Naive thymus-derived CD8-positive, alpha-beta T cell (primary cell): Measurements from ENCODE around the gene TBC1D23. TPM values are rescaled to one million over a fixed set of nuclear protein-coding genes. Genes with fewer than 3 reads are reported as not detected.
"Not testable (repeated sequence)": the region's sequence is repeated elsewhere in the genome, so short reads cannot be mapped to it uniquely, and the experiment has no call there.

Experiments used
- ATAC-seq, 2 donors: fragments of 150-1000 bp; cut with Tn5 transposase in 1 of 2; sonication (Bioruptor Pico), chemical (Tn5 transposase) in 1 of 2; 1 replicate in 1 of 2; 2 replicates in 1 of 2; pipeline ENCODE4 v1.10.0; 2021; ENCODE audit warnings: mild to moderate bottlenecking in 2 of 2, moderate library complexity in 2 of 2
- POLR2A ChIA-PET: fragments of 350-600 bp; sonication (Branson Sonifier 250); formaldehyde crosslinking; loops from one replicate; lab custom pipeline; 2021; ENCODE audit warnings: antibody characterized with exemption; lab: Charles Lee
- DNase-seq, 10 donors: peaks; one replicate each; pipeline versions ENCODE4 v3.0.0 to v3.0.0-alpha.2; 2020 to 2022
- H3K27ac Mint-ChIP-seq, 10 donors: one replicate each; pipeline ENCODE4 v1.8.0; 2020 to 2022; ENCODE audit warnings: mild to moderate bottlenecking in 10 of 10, mixed read lengths in 10 of 10, moderate library complexity in 4 of 10, inconsistent platforms in 1 of 10
- H3K27me3 Mint-ChIP-seq, 5 donors: one replicate each; pipeline ENCODE4 v1.8.0; 2021 to 2022; ENCODE audit warnings: mixed read lengths in 5 of 5
- H3K36me3 Mint-ChIP-seq, 3 donors: one replicate each; pipeline ENCODE4 v1.8.0; 2020 to 2022; ENCODE audit warnings: mixed read lengths in 3 of 3, mild to moderate bottlenecking in 2 of 3, inconsistent platforms in 1 of 3
- H3K4me1 Mint-ChIP-seq, 4 donors: one replicate each; pipeline ENCODE4 v1.8.0; 2021 to 2022; ENCODE audit warnings: mixed read lengths in 4 of 4
- H3K4me3 Mint-ChIP-seq, 10 donors: one replicate each; pipeline ENCODE4 v1.8.0; 2020 to 2022; ENCODE audit warnings: mild to moderate bottlenecking in 10 of 10, mixed read lengths in 10 of 10, moderate library complexity in 6 of 10, inconsistent platforms in 1 of 10
- H3K9me3 Mint-ChIP-seq, 9 donors: one replicate each; pipeline ENCODE4 v1.8.0; 2020 to 2022; ENCODE audit warnings: mixed read lengths in 9 of 9, mild to moderate bottlenecking in 3 of 9, inconsistent platforms in 1 of 9, moderate library complexity in 1 of 9
- polyA plus RNA-seq, 3 donors: library from polyadenylated mRNA; unstranded; fragments of 300-500 nt; fragmentation: Illumina TruSeq; gene quantifications; one replicate each; pipeline ENCODE4 v1.2.3, GENCODE V29; 2021
- total RNA-seq, 8 experiments: library from RNA in 2 of 8; stranded (reverse) in 2 of 8; gene quantifications; one replicate each; pipeline ENCODE4 v1.2.3 and lab custom pipeline; 2021 to 2026

Gene TBC1D23
- total and polyA plus RNA-seq, 5 experiments from 2014 or later: 12.7 to 35.9 (median 17.1) TPM

DNA sequence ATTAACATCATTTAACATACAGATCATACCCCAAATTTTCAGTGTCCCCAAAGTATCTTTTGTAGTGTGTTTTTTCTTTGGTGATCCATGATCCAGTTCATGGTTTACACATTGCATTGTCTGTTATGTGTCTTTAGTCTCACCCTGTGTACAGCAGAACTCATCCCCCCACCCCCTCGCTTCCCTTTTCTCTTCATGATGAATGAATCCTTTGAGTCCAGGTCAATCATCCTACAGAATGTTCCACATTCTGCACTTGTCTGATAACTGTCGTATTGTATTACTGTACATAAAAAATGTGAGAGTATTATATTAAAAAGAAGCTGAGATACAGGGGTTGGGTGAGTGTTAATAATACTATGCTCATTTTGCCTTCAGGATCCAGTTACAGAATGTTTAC is 59.2 kb downstream of the TBC1D23 start:
- H3K9me3 Mint-ChIP-seq: no peaks in the 10 kb centered on the region
- ATAC-seq (no peak), DNase-seq (no peak)
- H3K4me1 Mint-ChIP-seq: peaks cover 0 to 7% (median 6%) of the 10 kb centered on the region in 4 donors
- POLR2A ChIA-PET: no interaction called here
- no peak overlapping the region for H3K4me3 Mint-ChIP-seq
- no peaks in the 10 kb centered on the region for H3K27me3 Mint-ChIP-seq
- no peak overlapping the region for H3K27ac Mint-ChIP-seq
- H3K36me3 Mint-ChIP-seq: peaks cover 0 to 48% (median 16%) of the 10 kb centered on the region in 3 donors

DNA sequence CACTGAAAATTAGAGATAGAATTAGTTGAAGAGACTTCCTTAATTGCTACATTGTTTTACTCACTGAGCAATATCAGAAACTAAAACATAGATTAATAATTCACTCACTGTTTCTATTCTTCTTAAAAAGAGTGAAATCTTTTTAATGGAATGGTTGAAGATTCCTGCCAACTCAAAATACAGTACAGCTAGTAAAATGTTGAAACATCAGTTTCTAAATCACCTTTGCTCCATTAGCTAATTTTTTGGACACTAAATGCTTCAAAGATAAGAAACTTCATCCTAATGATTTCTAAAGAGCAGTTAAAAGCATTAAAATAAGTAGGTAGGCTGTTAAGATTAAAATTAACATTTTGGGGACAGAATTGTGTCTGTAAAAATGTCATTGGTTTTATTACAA is 63.3 kb downstream of the TBC1D23 start:
- H3K4me1 Mint-ChIP-seq: no peaks in the 10 kb centered on the region
- H3K36me3 Mint-ChIP-seq: peaks cover 8 to 52% (median 31%) of the 10 kb centered on the region in 3 donors
- POLR2A ChIA-PET: interaction anchor here (0.7 to 2.4 kb wide), 2 partner anchors 10 to 64 kb away, joined by 3 to 4 read pairs; partner anchors contain the start of genes NIT2 and TBC1D23
- no peaks in the 10 kb centered on the region for H3K27me3 Mint-ChIP-seq
- no peak overlapping the region for H3K4me3 Mint-ChIP-seq
- H3K9me3 Mint-ChIP-seq: peaks cover 0 to 10% (median 0%) of the 10 kb centered on the region in 9 donors
- ATAC-seq (no peak), DNase-seq (no peak)
- H3K27ac Mint-ChIP-seq: no peak overlapping the region

DNA sequence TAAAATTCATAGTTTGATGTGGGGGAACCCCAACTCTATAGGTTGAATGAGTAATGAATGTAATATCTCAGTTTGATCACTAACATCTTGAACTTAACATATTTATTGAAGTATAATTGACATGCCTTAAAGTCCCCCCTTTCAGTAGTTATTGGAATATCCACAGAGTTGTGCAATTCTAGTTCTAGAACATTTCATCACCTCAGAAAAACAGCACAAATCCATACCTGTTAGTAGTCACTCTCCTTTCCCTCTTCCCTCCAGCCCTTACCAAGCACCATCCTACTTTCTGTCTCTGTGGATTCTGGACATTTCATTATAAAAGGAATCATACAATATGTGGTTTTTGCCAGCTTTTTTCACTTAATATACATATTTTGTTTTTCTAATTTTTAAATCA is 65.0 kb downstream of the TBC1D23 start:
- no peak for DNase-seq
- H3K36me3 Mint-ChIP-seq: peaks cover 8 to 39% (median 20%) of the 10 kb centered on the region in 3 donors
- no peak overlapping the region for H3K4me3 Mint-ChIP-seq
- H3K9me3 Mint-ChIP-seq: peaks cover 0 to 10% (median 0%) of the 10 kb centered on the region in 9 donors
- H3K4me1 Mint-ChIP-seq: no peaks in the 10 kb centered on the region
- H3K27me3 Mint-ChIP-seq: no peaks in the 10 kb centered on the region
- H3K27ac Mint-ChIP-seq: no peak overlapping the region
- POLR2A ChIA-PET: no interaction called here
- no peak for ATAC-seq

DNA sequence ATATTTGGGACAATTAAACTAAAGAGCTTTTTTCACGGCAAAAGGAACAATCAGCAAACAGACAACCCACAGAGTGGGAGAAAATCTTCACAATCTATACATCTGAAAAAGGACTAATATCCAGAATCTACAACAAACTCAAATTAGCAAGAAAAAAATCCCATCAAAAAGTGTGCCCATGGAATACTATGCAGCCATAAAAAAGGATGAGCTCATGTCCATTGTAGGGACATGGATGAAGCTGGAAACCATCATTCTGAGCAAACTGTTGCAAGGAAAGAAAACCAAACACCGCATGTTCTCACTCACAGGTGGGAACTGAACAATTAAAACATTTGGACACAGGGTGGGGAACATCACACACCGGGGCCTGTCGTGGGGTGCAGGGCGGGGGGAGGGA is 66.6 kb downstream of the TBC1D23 start:
- H3K27me3 Mint-ChIP-seq, POLR2A ChIA-PET, H3K4me3 Mint-ChIP-seq, H3K27ac Mint-ChIP-seq, ATAC-seq, H3K4me1 Mint-ChIP-seq, H3K9me3 Mint-ChIP-seq, DNase-seq: not testable (repeated sequence)
- peaks cover 8 to 31% (median 17%) of the 10 kb centered on the region in 3 donors for H3K36me3 Mint-ChIP-seq

DNA sequence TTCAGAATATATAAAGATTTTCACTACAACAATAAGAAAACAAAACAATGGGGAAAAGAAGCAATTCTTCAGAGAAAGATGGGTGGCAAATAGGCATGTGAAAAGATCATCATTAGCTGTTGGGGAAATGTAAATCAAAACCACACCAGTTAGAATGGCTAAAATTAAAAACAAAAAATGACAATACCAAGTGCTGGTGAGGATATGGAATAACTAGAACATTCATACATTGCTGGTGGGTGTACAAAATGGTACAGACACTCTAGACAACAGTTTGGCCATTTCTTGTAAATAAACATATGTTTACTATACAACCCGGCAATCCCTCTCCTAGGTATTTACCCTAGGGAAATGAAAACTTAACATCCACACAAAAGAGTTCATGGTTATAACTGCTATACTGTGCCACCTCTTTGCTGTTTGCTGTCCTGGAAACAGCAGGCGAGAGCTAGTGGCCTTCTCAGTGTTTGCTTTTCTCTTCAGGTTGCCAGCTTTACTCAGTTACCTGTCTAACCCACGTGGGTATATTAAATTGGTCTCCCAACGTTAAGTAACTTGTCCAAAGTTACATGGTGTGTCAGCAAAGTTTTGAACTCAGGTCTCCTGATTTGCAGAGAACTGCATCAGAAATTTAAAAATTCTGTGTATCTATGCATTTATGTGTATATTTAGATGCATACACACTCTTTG is 69.2 kb downstream of the TBC1D23 start:
- H3K27ac Mint-ChIP-seq: no peak overlapping the region
- ATAC-seq: no peak
- peaks cover under 1 to 12% (median 3%) of the 10 kb centered on the region in 4 donors for H3K4me1 Mint-ChIP-seq
- peaks cover 8 to 20% (median 17%) of the 10 kb centered on the region in 3 donors for H3K36me3 Mint-ChIP-seq
- no peaks in the 10 kb centered on the region for H3K27me3 Mint-ChIP-seq
- no peak for DNase-seq
- POLR2A ChIA-PET: no interaction called here
- no peak overlapping the region for H3K4me3 Mint-ChIP-seq
- H3K9me3 Mint-ChIP-seq: peaks cover 0 to 10% (median 0%) of the 10 kb centered on the region in 9 donors

DNA sequence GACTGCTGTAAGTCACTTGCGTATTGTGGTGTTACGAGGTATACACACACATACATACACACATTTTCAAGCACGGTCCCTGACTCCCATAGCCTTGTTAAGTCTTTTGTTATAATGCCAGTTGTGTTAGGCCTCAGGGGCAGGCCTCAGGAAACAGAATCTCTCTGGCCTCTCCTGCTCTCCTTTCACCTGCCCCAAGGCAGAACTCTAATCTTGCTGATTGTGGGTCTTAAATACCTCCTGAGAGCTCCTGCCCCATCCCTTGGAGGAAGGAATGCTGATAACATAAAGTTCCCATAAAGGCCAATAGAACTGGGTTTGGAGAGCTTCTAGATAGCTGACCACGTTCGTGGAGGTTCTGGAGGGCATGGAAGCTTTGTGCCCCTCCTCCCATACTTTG is 69.9 kb downstream of the TBC1D23 start:
- H3K36me3 Mint-ChIP-seq: peaks cover 8 to 14% (median 14%) of the 10 kb centered on the region in 3 donors
- no peak overlapping the region for H3K27ac Mint-ChIP-seq
- no peak for DNase-seq
- no peak overlapping the region for H3K4me3 Mint-ChIP-seq
- H3K4me1 Mint-ChIP-seq: peaks cover 7 to 19% (median 10%) of the 10 kb centered on the region in 4 donors
- POLR2A ChIA-PET: no interaction called here
- H3K27me3 Mint-ChIP-seq: no peaks in the 10 kb centered on the region
- no peak for ATAC-seq
- peaks cover 0 to 10% (median 0%) of the 10 kb centered on the region in 9 donors for H3K9me3 Mint-ChIP-seq

DNA sequence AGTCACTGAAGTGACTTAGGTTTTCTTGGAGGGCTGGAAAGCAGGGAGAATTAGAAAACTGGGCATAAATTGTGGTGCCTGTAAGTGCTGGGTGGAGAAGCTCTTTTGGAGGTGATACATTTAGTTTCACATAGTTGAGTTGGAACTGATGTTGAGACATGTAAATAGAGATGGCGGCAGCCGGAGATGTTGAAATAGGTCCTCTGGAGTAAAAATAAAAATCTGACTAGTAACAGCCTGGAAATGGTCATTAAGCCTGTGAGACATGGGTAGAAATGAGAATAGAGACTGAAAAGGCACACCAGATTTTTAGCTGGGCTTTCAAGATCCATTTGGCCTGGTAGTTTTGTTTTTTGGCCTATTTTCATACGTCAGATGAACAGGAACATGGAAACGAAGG is 70.9 kb downstream of the TBC1D23 start:
- no peak for ATAC-seq
- no peak for DNase-seq
- Mint-ChIP-seq H3K36me3 (peaks cover 7 to 10% (median 9%) of the 10 kb centered on the region in 3 donors), H3K27ac (peak overlapping the region in 3 of 10 donors; percentile 46 to 85 (median 65)), H3K9me3 (peaks cover 0 to 9% (median 0%) of the 10 kb centered on the region in 9 donors), H3K27me3 (no peaks in the 10 kb centered on the region), H3K4me1 (peaks cover 13 to 27% (median 19%) of the 10 kb centered on the region in 4 donors), H3K4me3 (peak overlapping the region in 2 of 10 donors; percentile 1 to 4)
- POLR2A ChIA-PET: no interaction called here

DNA sequence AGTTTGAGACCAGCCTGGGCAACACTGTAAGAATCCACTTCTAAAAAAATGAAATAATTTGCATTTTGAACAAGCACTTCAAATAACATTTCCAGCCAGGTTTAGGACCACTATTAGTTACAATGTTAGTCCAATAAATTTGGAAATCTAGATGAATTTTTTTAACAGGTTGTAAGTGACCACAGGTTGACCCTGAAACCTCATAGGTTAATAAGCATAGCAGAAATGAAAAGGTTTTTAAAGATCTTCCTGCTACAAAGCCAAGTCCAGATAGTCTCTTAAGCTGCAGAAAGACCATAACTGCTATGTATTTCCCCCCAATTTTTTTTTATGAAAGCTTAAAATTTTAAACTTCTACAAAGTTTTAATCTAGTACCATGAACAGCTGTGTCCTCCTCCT is 72.3 kb downstream of the TBC1D23 start:
- DNase-seq (no peak), ATAC-seq (no peak)
- H3K4me3 Mint-ChIP-seq: peak overlapping the region in 2 of 10 donors; percentile 57 to 59
- no peaks in the 10 kb centered on the region for H3K36me3 Mint-ChIP-seq
- H3K9me3 Mint-ChIP-seq: no peaks in the 10 kb centered on the region
- POLR2A ChIA-PET: interaction anchor here (1.1 kb wide), 1 partner anchor 71 kb away, joined by 5 read pairs; no protein-coding TSS in a partner anchor
- peaks cover 14 to 29% (median 19%) of the 10 kb centered on the region in 4 donors for H3K4me1 Mint-ChIP-seq
- H3K27ac Mint-ChIP-seq: peak overlapping the region in 3 of 10 donors; percentile 7 to 84 (median 62)
- no peaks in the 10 kb centered on the region for H3K27me3 Mint-ChIP-seq

DNA sequence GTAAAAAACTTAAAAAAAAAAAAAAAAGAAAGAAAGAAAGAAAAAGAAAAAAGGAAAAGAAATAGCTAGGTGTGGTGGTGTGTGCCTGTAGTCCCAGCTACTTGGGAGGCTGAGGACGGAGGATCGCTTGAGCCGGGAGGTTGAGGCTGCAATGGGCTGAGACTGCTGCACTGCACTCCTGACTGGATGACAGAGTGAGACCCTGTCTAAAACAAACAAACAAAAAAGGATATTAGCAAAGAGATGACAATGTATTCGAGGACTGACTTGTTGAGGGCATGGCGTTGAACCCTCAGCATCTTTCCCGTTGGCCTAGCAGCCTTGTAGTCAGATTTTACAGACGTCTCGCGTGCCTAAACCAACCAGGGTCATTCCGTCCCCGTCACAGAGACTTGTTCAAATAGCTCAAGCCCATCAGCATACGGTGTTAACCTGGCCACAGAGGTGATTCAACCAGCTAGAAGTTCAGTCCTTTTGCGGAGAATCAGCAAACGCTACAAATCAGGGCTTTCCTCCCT is 73.2 kb downstream of the TBC1D23 start:
- Mint-ChIP-seq H3K4me1 (peaks cover 16 to 33% (median 28%) of the 10 kb centered on the region in 4 donors), H3K36me3 (peaks cover 0 to 3% (median 0%) of the 10 kb centered on the region in 3 donors), H3K27me3 (no peaks in the 10 kb centered on the region), H3K9me3 (no peaks in the 10 kb centered on the region), H3K27ac (peak overlapping the region in 9 of 10 donors; percentile 77 to 95 (median 91)), H3K4me3 (peak overlapping the region; percentile 76 to 93 (median 89))
- no peak for DNase-seq
- POLR2A ChIA-PET: interaction anchor here (0.6 to 2.6 kb wide), 4 partner anchors 10 to 74 kb away, joined by 3 to 23 read pairs (median 4); partner anchors contain the start of genes LNP1, TBC1D23 and TOMM70
- no peak for ATAC-seq

DNA sequence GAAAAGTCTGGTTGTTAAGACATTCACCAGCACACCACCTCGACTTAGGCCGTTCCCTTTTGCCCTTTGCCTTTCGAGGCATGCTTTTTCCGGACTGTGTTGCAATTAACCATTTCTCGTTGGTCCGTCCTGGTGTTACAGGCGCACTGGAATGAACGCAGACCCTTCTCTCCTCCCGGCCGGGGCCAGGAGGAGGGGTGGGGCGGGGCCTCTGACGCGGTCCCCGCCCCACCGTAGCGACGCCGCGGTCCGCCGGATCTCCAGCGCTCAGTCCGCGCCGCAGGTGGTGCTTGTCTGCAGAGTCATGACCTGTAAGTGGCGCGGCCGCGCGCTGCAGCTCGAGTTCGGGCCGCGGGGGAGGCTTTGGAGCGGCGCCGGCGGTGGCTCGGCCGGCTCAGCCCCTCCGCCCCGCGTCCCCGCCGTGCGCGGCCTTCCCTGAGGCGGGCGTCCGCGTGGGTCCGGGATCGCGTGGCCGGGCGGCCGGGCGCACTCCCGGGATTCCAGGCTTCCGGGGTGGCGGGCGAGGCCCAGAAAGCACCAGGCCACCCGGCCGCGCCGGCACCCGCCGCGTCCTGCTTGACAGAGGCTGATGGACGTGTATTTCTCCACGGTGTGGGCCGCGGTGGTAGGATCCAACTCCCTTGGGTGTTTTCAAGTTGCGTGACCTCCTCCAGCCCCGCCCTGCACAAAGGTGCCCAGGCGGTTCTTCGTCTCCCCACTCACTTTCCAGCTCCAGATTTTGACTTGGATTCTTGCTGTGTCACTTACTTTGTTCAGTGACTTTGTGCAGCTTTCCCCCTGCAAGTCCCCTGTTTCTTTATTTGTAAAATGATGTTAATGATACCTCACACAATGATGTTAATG is 73.9 kb downstream of the TBC1D23 start, which contains the start of gene NIT2:
NIT2 (plus strand) TSS at position 270 of the 864 bp plus-strand sequence; CDS start at position 305, 35 bp downstream.
- ATAC-seq: peak; percentile 93 to 95
- peak within 1 kb of the TSS; percentile 84 to 99 (median 94) for H3K4me3 Mint-ChIP-seq

DNA sequence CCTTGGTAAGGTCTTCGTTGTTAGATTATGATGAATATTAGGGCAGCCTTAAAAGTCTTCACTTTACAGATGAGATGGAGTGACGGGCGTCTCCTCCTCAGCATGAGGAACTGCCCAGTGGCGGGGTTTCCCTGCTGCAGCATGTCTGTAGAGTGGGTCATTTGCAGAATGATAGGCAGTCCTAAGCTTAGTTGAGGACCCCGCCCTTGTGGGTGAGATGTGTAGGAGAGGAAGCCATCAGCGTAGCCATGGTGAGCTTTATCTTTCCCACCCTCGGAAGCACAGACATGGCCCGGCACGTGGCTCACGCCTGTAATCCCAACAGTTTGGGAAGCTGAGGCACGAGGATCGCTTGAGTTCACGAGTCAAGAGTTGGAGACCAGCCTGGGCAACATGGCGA is 74.6 kb downstream of the TBC1D23 start:
- Mint-ChIP-seq H3K4me1 (peaks cover 18 to 33% (median 30%) of the 10 kb centered on the region in 4 donors), H3K9me3 (no peaks in the 10 kb centered on the region), H3K4me3 (peak overlapping the region; percentile 84 to 99 (median 94)), H3K36me3 (peaks cover 0 to 14% (median 0%) of the 10 kb centered on the region in 3 donors), H3K27me3 (no peaks in the 10 kb centered on the region), H3K27ac (peak overlapping the region; percentile 39 to 96 (median 92))
- ATAC-seq: no peak
- DNase-seq: no peak
- POLR2A ChIA-PET: interaction anchor here (0.9 to 2.6 kb wide), 3 partner anchors 66 to 378 kb away, joined by 3 to 23 read pairs (median 3); partner anchors contain the start of genes LNP1 and TOMM70

More for the DNA sequence above, 73.9 kb downstream of the TBC1D23 start, which contains the start of gene NIT2:
- POLR2A ChIA-PET: interaction anchor here (0.6 to 2.6 kb wide), 5 partner anchors 10 to 379 kb away, joined by 3 to 23 read pairs (median 3); partner anchors contain the start of genes LNP1, TBC1D23 and TOMM70
- Mint-ChIP-seq H3K27ac (peak within 1 kb of the TSS; percentile 39 to 96 (median 92)), H3K36me3 (peaks cover 0 to 9% (median 0%) of the 10 kb centered on the region in 3 donors), H3K4me1 (peaks cover 18 to 33% (median 30%) of the 10 kb centered on the region in 4 donors), H3K9me3 (no peaks in the 10 kb centered on the region), H3K27me3 (no peaks in the 10 kb centered on the region)
- DNase-seq: peak; percentile 60 to 86 (median 69)

DNA sequence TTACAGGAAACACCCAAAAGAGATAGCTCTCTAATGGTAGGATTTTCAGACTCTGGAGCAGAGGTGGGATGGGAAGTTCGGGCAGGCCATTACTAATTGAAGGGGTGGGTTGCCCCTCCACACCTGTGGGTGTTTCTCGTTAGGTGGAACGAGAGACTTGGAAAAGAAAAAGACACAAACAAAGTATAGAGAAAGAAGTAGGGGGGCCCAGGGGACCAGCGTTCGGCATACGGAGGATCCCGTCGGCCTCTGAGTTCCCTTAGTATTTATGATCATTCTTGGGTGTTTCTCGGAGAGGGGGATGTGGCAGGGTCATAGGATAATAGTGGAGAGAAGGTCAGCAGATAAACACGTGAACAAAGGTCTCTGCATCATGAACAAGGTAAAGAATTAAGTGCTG is 75.4 kb downstream of the TBC1D23 start:
- H3K27ac Mint-ChIP-seq: peak overlapping the region in 9 of 10 donors; percentile 49 to 95 (median 78)
- H3K4me3 Mint-ChIP-seq: peak overlapping the region in 6 of 10 donors; percentile 20 to 99 (median 98)
- peaks cover 18 to 33% (median 30%) of the 10 kb centered on the region in 4 donors for H3K4me1 Mint-ChIP-seq
- H3K9me3 Mint-ChIP-seq, ATAC-seq, H3K27me3 Mint-ChIP-seq, DNase-seq: not testable (repeated sequence)
- POLR2A ChIA-PET: interaction anchor here (0.9 to 2.6 kb wide), 2 partner anchors 65 to 76 kb away, joined by 3 to 23 read pairs; partner anchors contain the start of genes LNP1 and TOMM70
- H3K36me3 Mint-ChIP-seq: peaks cover 0 to 22% (median 8%) of the 10 kb centered on the region in 3 donors
